Fibroblast of pulmonary artery (primary cell): ENCODE data around the gene CD160.
"Not testable (repeated sequence)": the region's sequence is repeated elsewhere in the genome, so short reads cannot be mapped to it uniquely, and the experiment has no call there.

ENCODE experiments used
- DNase-seq: peaks from one replicate; pipeline ENCODE4 v3.0.0-alpha.2; 2010; ENCODE audit warnings: low read depth
- H3K4me3 ChIP-seq: replicated peaks from 2 replicates; pipeline ENCODE4 v1.5.1; 2011; ENCODE audit warnings: low read depth, mild to moderate bottlenecking, control low read depth, low read length, moderate library complexity
- TF ChIP-seq, protein P1 (sequence below): IDR thresholded peaks from 2 replicates; pipeline ENCODE4 v1.5.1; 2011; ENCODE audit warnings: mild to moderate bottlenecking, control low read depth, low read length, inconsistent platforms; ENCODE audit errors: missing control alignments

CD160 gene

DNA sequence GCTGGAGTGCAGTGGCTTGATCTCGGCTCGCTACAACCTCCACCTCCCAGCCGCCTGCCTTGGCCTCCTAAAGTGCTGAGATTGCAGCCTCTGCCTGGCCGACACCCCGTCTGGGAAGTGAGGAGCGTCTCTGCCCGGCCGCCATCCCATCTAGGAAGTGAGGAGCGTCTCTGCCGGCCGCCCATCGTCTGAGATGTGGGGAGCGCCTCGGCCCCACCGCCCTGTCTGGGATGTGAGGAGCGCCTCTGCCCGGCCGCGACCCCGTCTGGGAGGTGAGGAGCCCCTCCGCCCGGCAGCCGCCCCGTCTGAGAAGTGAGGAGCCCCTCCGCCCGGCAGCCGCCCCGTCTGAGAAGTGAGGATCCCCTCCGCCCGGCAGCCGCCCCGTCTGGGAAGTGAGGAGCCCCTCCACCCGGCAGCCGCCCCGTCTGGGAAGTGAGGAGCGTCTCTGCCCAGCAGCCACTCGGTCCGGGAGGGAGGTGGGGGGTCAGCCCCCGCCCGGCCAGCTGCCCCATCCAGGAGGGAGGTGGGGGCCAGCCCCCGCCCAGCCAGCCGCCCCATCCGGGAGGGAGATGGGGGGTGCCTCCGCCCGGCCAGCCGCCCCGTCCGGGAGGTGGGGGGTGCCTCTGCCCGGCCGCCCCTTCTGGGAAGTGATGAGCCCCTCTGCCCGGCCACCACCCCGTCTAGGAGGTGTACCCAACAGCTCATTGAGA, 45.1 kb downstream of the CD160 start:
- not testable (repeated sequence) for H3K4me3 ChIP-seq, DNase-seq

DNA sequence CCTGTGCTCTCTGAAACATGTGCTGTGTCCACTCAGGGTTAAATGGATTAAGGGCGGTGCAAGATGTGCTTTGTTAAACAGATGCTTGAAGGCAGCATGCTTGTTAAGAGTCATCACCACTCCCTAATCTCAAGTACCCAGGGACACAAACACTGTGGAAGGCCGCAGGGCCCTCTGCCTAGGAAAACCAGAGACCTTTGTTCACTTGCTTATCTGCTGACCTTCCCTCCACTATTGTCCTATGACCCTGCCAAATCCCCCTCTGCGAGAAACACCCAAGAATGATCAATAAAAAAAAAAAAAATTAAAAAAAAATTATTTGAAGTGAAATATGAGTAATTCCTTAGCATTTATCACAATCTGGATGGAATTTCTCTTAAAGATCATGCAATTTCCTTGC, 45.8 kb downstream of the CD160 start:
- not testable (repeated sequence) for DNase-seq

DNA sequence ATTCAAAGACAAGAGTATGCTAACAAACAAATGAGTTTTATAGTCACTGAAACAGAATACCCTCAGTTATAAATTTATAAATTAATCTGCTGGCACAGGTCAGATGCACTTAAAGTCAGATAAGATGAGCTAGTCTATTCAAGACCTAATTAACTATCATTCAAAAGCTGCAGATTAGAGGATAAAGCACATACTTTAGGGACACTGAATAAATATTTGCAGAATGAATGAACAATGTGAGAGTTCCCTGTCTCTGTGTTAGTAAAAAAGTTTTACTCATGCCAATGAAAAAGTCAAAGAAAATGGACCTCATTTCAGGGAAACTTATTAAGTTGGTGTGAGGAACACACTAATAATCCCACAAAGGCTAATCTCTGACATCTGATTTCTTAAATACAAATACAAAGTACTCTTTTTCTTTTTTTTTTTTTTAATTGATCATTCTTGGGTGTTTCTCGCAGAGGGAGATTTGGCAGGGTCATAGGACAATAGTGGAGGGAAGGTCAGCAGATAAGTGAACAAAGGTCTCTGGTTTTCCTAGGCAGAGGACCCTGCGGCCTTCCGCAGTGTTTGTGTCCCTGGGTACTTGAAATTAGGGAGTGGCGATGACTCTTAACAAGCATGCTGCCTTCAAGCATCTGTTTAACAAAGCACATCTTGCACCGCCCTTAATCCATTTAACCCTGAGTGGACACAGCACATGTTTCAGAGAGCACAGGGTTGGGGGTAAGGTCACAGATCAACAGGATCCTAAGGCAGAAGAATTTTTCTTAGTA, 46.5 kb downstream of the CD160 start:
- not testable (repeated sequence) for H3K4me3 ChIP-seq, DNase-seq

More for the DNA sequence above, 45.8 kb downstream of the CD160 start:
- not testable (repeated sequence) for H3K4me3 ChIP-seq

GRCh38 chr1:145766926-145767325, 47.6 kb downstream of the CD160 start:
- H3K4me3 ChIP-seq, DNase-seq: not testable (repeated sequence)

DNA sequence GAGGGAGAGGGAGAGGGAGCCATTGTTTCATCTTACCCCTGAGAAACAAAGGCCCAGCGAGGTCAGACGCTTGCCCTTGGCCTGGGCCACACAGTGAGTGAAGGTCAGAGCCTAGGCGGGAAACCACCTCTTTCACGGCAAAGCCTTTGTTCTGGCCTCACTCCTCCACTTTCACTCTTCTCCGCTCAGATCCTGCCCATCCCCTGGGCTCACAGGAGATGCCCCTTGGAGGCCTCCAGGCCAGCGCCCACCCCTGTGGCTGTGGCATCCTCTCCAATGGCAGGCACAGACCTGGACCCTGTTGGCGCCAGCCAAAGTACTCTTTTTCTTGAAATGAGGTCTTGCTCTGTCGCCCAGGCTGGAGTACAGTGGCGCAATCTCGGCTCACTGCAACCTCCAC, 48.7 kb downstream of the CD160 start:
- not testable (repeated sequence) for H3K4me3 ChIP-seq, DNase-seq

- DNase-seq = no peak
- no peak overlapping the region for H3K4me3 ChIP-seq
- TF ChIP-seq, protein P1, sequence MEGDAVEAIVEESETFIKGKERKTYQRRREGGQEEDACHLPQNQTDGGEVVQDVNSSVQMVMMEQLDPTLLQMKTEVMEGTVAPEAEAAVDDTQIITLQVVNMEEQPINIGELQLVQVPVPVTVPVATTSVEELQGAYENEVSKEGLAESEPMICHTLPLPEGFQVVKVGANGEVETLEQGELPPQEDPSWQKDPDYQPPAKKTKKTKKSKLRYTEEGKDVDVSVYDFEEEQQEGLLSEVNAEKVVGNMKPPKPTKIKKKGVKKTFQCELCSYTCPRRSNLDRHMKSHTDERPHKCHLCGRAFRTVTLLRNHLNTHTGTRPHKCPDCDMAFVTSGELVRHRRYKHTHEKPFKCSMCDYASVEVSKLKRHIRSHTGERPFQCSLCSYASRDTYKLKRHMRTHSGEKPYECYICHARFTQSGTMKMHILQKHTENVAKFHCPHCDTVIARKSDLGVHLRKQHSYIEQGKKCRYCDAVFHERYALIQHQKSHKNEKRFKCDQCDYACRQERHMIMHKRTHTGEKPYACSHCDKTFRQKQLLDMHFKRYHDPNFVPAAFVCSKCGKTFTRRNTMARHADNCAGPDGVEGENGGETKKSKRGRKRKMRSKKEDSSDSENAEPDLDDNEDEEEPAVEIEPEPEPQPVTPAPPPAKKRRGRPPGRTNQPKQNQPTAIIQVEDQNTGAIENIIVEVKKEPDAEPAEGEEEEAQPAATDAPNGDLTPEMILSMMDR = no peak
Measured at GRCh38 chr1:145771056-145771455, 51.8 kb downstream of the CD160 start.

- TF ChIP-seq, protein P1 = no peak
- DNase-seq = no peak
- no peak overlapping the region for H3K4me3 ChIP-seq
Measured at GRCh38 chr1:145773423-145773822, 54.1 kb downstream of the CD160 start.

DNA sequence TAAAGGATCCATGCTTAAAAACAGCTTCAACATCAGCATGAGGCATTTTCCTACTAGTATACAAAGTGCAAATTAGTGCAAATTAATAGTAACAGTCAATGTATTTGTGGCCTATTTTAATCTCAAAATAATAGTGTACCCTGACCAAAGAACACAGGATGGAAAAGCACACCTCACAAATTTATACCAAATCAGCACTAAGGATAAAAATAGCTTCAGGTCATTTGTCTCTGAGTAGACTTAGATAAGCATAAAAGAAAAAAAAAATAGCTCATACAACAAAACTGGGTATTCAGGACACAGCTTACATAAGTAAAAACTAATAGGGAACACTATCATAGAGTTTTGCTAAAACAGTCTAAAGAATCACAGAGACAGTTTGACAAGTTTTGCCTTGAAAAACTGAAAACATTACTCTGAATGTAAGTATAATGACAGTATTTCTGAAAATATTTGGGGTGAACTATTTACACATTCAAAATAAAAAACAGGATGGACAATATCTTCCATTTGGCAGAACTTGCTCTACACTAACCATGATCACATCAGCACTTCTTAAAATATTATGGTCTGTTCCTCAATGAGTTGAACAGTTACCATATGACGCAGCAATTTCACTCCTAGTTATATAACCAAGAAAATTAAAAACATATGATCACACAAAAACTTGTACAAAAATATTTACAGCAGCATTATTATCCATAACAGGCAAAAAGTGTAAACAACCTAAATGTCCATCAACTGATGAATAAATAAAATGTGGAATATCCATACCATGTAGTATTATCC, 58.3 kb downstream of the CD160 start:
- TF ChIP-seq, protein P1 = no peak
- DNase-seq = no peak
- H3K4me3 ChIP-seq = no peak overlapping the region

GRCh38 chr1:145778146-145778540, 58.8 kb downstream of the CD160 start:
- TF ChIP-seq, protein P1 = no peak
- no peak for DNase-seq
- H3K4me3 ChIP-seq = no peak overlapping the region
